Gastroesophageal sphincter (tissue), 4 donors: ENCODE results near the gene GPATCH8. TPM values are rescaled to one million over a fixed set of nuclear protein-coding genes. Genes with fewer than 3 reads are reported as not detected.

Source experiments
- ATAC-seq: fragments of 150-250 bp; one replicate; pipeline ENCODE4 v1.9.1; 2016; ENCODE audit warnings: mild to moderate bottlenecking, moderate library complexity
- H3K27ac ChIP-seq, 4 donors: fragments of 200-600 bp; sonication (generic) in 3 of 4; 1 replicate in 3 of 4; 2 replicates in 1 of 4; pipeline ENCODE4 v1.5.1; 2016 to 2019
- H3K27me3 ChIP-seq: fragments of 200-600 bp; sonication (generic); one replicate; pipeline ENCODE4 v1.5.1; 2019
- H3K36me3 ChIP-seq, 2 donors: fragments of 200-600 bp; sonication (generic); one replicate each; pipeline ENCODE4 v1.5.1; 2019; ENCODE audit warnings: control low read depth in 1 of 2
- H3K4me1 ChIP-seq, 3 donors: fragments of 200-600 bp; sonication (generic); 1 replicate in 2 of 3; 2 replicates in 1 of 3; pipeline ENCODE4 v1.5.1; 2016 to 2019; ENCODE audit warnings: control low read depth in 2 of 3
- H3K4me3 ChIP-seq, 2 donors: fragments of 200-600 bp; sonication (generic); one replicate each; pipeline ENCODE4 v1.5.1; 2019; ENCODE audit warnings: mild to moderate bottlenecking in 1 of 2, moderate library complexity in 1 of 2
- H3K9me3 ChIP-seq, 3 donors: fragments of 200-600 bp; sonication (generic); one replicate each; pipeline ENCODE4 v1.5.1; 2017 to 2019; ENCODE audit warnings: control low read depth in 2 of 3
- EP300 ChIP-seq: sonication (generic); formaldehyde crosslinking; IDR thresholded peaks from one replicate; pipeline ENCODE4 v1.6.1; 2017; ENCODE audit warnings: antibody characterized with exemption, mild to moderate bottlenecking
- POLR2A ChIP-seq, 2 donors: fragments of 450-650 bp; IDR thresholded peaks; one replicate each; pipeline ENCODE4 v1.6.1; 2017; ENCODE audit warnings: antibody characterized with exemption in 2 of 2, mild to moderate bottlenecking in 2 of 2, moderate library complexity in 1 of 2
- POLR2AphosphoS5 ChIP-seq: sonication (generic); formaldehyde crosslinking; IDR thresholded peaks from one replicate; pipeline ENCODE4 v1.6.1; 2017; ENCODE audit warnings: antibody characterized with exemption
- WGBS, 2 donors: methylation state at CpG; one replicate each; pipeline ENCODE4 v1.1.5; 2018; ENCODE audit warnings: low coverage in 1 of 2; 5-methylcytosine and 5-hydroxymethylcytosine counted together
- total RNA-seq, 4 donors: library from RNA; depleted of rRNA; stranded (reverse); fragments of >200 nt; gene quantifications; one replicate each; pipeline ENCODE4 v1.1.0, GENCODE V29; 2016
- TF ChIP-seq, protein P1 (sequence below), 4 experiments: fragments of 200-600 bp in 2 of 4; fragments of 450-650 bp in 2 of 4; sonication (generic) in 1 of 4; IDR thresholded peaks; one replicate each; pipeline ENCODE4 v1.5.1; 2017 to 2019; ENCODE audit warnings: antibody characterized with exemption in 4 of 4, mild to moderate bottlenecking in 2 of 4, moderate library complexity in 2 of 4

GPATCH8 gene
- total RNA-seq, 4 donors from 2014 or later = 21.8 to 54.6 (median 33.9) TPM

DNA sequence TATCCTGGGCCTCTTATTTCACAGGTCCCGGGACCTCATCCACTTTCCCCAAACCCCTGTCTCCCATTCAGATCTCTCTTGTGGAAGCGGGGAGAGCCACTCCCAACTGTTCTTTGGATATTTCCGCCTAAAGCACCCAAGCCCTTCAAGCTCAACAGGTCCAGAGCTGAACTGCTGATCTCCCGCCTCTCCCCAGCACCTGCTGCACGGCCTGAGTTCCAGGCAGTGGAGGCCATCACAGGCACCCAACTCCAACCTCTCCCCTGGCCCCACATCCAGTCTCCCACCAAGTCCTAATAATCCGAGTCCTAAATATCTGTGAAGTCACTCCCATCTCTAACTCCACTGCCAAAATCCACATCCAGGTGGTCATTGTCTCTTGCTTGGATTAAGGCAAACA, 120.3 kb downstream of the GPATCH8 start:
- H3K36me3 ChIP-seq = no peaks in the 10 kb centered on the region
- ATAC-seq = no peak
- H3K27ac ChIP-seq = no peak overlapping the region
- H3K27me3 ChIP-seq = peaks cover 8% of the 10 kb centered on the region
- no peaks in the 10 kb centered on the region for H3K9me3 ChIP-seq
- no peak overlapping the region for H3K4me3 ChIP-seq
- no peak for TF ChIP-seq POLR2A (IDR thresholded peaks at IDR 0.05)
- TF ChIP-seq, protein P1, sequence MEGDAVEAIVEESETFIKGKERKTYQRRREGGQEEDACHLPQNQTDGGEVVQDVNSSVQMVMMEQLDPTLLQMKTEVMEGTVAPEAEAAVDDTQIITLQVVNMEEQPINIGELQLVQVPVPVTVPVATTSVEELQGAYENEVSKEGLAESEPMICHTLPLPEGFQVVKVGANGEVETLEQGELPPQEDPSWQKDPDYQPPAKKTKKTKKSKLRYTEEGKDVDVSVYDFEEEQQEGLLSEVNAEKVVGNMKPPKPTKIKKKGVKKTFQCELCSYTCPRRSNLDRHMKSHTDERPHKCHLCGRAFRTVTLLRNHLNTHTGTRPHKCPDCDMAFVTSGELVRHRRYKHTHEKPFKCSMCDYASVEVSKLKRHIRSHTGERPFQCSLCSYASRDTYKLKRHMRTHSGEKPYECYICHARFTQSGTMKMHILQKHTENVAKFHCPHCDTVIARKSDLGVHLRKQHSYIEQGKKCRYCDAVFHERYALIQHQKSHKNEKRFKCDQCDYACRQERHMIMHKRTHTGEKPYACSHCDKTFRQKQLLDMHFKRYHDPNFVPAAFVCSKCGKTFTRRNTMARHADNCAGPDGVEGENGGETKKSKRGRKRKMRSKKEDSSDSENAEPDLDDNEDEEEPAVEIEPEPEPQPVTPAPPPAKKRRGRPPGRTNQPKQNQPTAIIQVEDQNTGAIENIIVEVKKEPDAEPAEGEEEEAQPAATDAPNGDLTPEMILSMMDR (IDR thresholded peaks at IDR 0.05) = no peak
- TF ChIP-seq EP300 = no peak
- no peak for TF ChIP-seq POLR2AphosphoS5
- H3K4me1 ChIP-seq = peaks cover 0 to 21% (median 10%) of the 10 kb centered on the region in 3 donors
- WGBS, 2 donors = 80 to 83% methylated on average over 1 to 3 of the region's 6 CpGs

DNA sequence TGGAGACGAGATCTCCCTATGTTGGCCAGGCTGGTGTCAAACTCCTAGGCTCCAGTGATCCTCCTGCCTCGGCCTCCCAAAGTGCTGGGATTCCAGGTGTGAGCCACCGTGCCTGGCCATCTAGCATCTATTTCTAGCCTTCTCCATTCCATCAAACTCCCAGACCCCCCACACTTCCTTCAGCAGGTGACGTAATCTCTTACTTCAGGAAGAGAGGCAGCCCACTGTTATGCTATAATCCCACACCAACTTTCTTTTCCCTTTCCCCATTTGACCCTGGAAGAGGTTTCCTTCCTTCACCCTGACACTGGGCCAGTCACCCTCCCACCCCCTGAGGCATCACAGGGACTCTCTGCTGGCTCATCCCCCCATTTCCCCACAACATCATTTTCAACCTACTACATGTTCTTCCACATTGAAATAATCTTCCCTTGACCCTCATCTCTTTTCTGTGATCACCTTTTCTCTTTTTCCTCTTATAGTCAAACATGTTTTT, 121.3 kb downstream of the GPATCH8 start:
- H3K4me3 ChIP-seq = no peak overlapping the region
- no peaks in the 10 kb centered on the region for H3K36me3 ChIP-seq
- TF ChIP-seq EP300 = no peak
- no peak for TF ChIP-seq POLR2AphosphoS5
- no peak for TF ChIP-seq POLR2A (IDR thresholded peaks at IDR 0.05)
- TF ChIP-seq, protein P1 (IDR thresholded peaks at IDR 0.05) = no peak
- ATAC-seq = no peak
- H3K27ac ChIP-seq = no peak overlapping the region
- H3K9me3 ChIP-seq = no peaks in the 10 kb centered on the region
- 80% methylated on average over 1 to 4 of the region's 4 CpGs for WGBS, 2 donors
- H3K27me3 ChIP-seq = peaks cover 8% of the 10 kb centered on the region
- peaks cover 0 to 23% (median 10%) of the 10 kb centered on the region in 3 donors for H3K4me1 ChIP-seq

DNA sequence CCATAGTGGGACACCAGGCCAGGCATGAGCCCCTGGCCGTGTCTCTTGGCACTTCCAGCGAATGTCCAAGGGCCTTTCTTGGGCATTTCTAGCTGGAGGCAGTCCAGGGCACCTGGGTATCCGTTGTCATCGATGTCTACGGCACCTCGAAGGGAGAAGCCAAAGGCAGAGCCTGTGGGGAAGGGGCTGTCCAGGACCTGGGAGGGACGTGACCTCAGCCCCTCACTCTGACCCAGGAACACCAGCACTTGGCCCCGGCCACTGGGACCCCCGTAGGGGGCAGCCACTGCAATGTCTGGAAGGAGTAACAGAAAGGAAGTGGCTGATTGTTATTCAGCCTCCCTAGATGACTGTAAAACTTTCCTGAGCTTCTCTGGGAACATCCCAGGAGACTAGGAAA, 122.4 kb downstream of the GPATCH8 start:
- Histone ChIP-seq H3K9me3 (no peaks in the 10 kb centered on the region), H3K27ac (no peak overlapping the region), H3K4me3 (no peak overlapping the region), H3K36me3 (no peaks in the 10 kb centered on the region), H3K27me3 (peaks cover 8% of the 10 kb centered on the region), H3K4me1 (peaks cover 0 to 28% (median 12%) of the 10 kb centered on the region in 3 donors)
- 60% methylated on average over 3 of the region's 9 CpGs; no CpG with 5 or more reads in 1 of the 2 donors for WGBS, 2 donors
- no peak for ATAC-seq
- TF ChIP-seq, protein P1 (IDR thresholded peaks at IDR 0.05) = no peak
- TF ChIP-seq POLR2A (IDR thresholded peaks at IDR 0.05) = no peak
- TF ChIP-seq EP300 = no peak
- TF ChIP-seq POLR2AphosphoS5 = no peak

DNA sequence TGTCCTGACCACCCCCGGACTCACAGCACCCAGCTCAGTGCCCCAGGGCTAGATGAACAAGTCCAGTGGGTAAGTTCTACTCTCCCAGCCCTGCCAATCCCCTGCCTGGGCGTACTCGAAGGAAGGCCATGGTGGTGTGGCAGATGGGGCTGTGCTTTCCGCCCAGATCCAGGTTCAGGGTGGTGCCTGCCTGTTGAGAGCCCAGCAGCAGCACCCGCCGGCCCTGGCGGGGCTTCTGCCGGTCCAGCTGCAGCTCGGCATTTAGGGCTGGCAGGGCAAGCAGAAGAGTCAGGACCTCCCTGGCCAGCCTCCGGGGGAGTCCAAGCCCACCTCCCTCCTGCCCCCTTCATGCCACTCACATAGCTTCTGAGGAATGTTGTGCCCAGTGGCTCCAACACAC, 123.3 kb downstream of the GPATCH8 start:
- ATAC-seq = no peak
- Histone ChIP-seq H3K9me3 (no peaks in the 10 kb centered on the region), H3K4me3 (no peak overlapping the region), H3K27ac (no peak overlapping the region), H3K27me3 (peaks cover 17% of the 10 kb centered on the region), H3K36me3 (no peaks in the 10 kb centered on the region), H3K4me1 (peaks cover 0 to 28% (median 8%) of the 10 kb centered on the region in 3 donors)
- TF ChIP-seq EP300 (no peak), POLR2AphosphoS5 (no peak), POLR2A (IDR thresholded peaks at IDR 0.05) (no peak)
- TF ChIP-seq, protein P1 (IDR thresholded peaks at IDR 0.05) = no peak
- no CpG with 5 or more reads among the region's 10 CpGs for WGBS, 2 donors

DNA sequence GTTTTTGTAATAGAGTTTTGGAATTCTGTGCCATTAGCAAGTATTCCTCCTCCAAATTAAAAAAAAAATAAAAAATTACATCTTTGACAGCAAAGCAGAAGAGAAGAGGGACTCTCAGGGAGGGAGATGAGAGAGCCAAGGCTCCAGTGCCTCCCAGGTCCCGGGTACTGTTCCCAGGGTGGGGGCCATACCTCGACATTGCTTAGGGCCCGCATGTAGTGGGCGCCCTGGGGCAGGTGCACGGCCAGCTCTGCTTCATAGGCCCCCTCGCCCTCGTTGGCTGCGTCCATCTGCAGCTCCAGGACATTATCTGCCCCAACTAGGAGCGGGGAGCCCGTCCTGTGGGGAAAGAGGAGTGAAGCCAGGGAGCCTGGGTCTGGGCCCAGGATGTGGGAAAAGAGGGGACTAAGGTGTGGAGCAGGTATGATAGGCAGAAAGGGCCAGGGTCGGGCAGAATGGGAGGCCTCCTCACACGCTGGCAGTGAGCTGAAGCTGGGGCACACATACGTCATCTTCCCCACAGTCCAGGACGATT, 125.0 kb downstream of the GPATCH8 start:
- no peaks in the 10 kb centered on the region for H3K9me3 ChIP-seq
- H3K27ac ChIP-seq = no peak overlapping the region
- H3K4me3 ChIP-seq = no peak overlapping the region
- 79 to 80% methylated on average over 6 of the region's 14 CpGs for WGBS, 2 donors
- H3K27me3 ChIP-seq = peaks cover 11% of the 10 kb centered on the region
- no peak for TF ChIP-seq POLR2A (IDR thresholded peaks at IDR 0.05)
- TF ChIP-seq, protein P1 (IDR thresholded peaks at IDR 0.05) = no peak
- no peak for TF ChIP-seq POLR2AphosphoS5
- TF ChIP-seq EP300 = no peak
- H3K4me1 ChIP-seq = peaks cover 0 to 26% (median 4%) of the 10 kb centered on the region in 3 donors
- no peaks in the 10 kb centered on the region for H3K36me3 ChIP-seq
- no peak for ATAC-seq
